Liver (tissue), 3 donors: ENCODE measurements around the gene ZNRF2.

Source experiments
- ATF3 ChIP-seq: IDR thresholded peaks from 2 replicates; pipeline ENCODE4 v1.6.1; 2016; ENCODE audit warnings: antibody characterized with exemption
- EGR1 ChIP-seq, 2 donors: IDR thresholded peaks; 2 replicates each; pipeline ENCODE4 v1.6.1; 2016 to 2018; ENCODE audit warnings: antibody characterized with exemption in 2 of 2, low read depth in 2 of 2
- FOXA1 ChIP-seq: IDR thresholded peaks from 2 replicates; pipeline ENCODE4 v1.6.1; 2016; ENCODE audit warnings: antibody characterized with exemption
- MAX ChIP-seq: IDR thresholded peaks from 2 replicates; pipeline ENCODE4 v1.6.1; 2016; ENCODE audit warnings: antibody characterized with exemption
- NR2F2 ChIP-seq: IDR thresholded peaks from 2 replicates; pipeline ENCODE4 v1.6.1; 2016; ENCODE audit warnings: antibody characterized with exemption
- RAD21 ChIP-seq, 2 donors: IDR thresholded peaks; 2 replicates each; pipeline ENCODE4 v1.6.1; 2016; ENCODE audit warnings: antibody characterized with exemption in 2 of 2, mild to moderate bottlenecking in 2 of 2
- SP1 ChIP-seq: IDR thresholded peaks from 2 replicates; pipeline ENCODE4 v1.6.1; 2018; ENCODE audit warnings: antibody characterized with exemption, mild to moderate bottlenecking
- TAF1 ChIP-seq: conservative IDR thresholded peaks from 2 replicates; pipeline ENCODE4 v1.6.1; 2016; ENCODE audit warnings: antibody characterized with exemption, mild to moderate bottlenecking
- YY1 ChIP-seq: IDR thresholded peaks from 2 replicates; pipeline ENCODE4 v1.6.1; 2016; ENCODE audit warnings: antibody characterized with exemption, mild to moderate bottlenecking
- TF ChIP-seq, protein P1 (sequence below): fragments of 150-350 bp; IDR thresholded peaks from 2 replicates; pipeline ENCODE4 v1.5.1; 2017; ENCODE audit warnings: improper control_type of control experiment, low read depth, low read length; ENCODE audit not compliant: missing input control
- TF ChIP-seq, protein P2 (sequence below): IDR thresholded peaks from 2 replicates; pipeline ENCODE4 v1.6.1; 2016; ENCODE audit warnings: antibody characterized with exemption, mild to moderate bottlenecking
- donor health status: healthy.
- donor health status: healthy.

DNA sequence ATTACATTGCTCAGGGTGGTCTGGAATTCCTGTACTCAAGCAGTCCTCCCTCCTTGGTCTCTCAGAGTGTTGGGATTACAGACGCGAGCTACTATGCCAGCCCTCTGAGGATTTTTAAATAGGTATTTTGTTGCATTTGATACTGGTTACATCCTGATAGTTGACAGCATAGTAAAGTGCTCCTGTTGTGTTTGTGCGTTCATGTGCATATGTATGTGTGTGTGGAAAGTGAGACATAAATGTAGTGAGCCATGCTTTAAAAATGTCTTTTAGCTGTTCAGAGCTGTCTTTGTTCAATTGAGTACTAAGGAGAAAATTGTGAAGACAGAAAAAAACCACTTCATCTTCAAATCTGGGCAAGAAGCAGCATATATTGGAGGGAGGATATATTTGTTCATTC lies 27.8 kb downstream of the ZNRF2 start:
- TF ChIP-seq ATF3 (no peak), SP1 (no peak), FOXA1 (no peak), EGR1 (IDR thresholded peaks at IDR 0.05; ENCODE audit: low read depth in 2 of 2) (no peak), NR2F2 (no peak), MAX (no peak), TAF1 (no peak), YY1 (no peak), RAD21 (IDR thresholded peaks at IDR 0.05) (no peak)
- TF ChIP-seq, protein P1, sequence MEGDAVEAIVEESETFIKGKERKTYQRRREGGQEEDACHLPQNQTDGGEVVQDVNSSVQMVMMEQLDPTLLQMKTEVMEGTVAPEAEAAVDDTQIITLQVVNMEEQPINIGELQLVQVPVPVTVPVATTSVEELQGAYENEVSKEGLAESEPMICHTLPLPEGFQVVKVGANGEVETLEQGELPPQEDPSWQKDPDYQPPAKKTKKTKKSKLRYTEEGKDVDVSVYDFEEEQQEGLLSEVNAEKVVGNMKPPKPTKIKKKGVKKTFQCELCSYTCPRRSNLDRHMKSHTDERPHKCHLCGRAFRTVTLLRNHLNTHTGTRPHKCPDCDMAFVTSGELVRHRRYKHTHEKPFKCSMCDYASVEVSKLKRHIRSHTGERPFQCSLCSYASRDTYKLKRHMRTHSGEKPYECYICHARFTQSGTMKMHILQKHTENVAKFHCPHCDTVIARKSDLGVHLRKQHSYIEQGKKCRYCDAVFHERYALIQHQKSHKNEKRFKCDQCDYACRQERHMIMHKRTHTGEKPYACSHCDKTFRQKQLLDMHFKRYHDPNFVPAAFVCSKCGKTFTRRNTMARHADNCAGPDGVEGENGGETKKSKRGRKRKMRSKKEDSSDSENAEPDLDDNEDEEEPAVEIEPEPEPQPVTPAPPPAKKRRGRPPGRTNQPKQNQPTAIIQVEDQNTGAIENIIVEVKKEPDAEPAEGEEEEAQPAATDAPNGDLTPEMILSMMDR: no peak
- TF ChIP-seq, protein P2, sequence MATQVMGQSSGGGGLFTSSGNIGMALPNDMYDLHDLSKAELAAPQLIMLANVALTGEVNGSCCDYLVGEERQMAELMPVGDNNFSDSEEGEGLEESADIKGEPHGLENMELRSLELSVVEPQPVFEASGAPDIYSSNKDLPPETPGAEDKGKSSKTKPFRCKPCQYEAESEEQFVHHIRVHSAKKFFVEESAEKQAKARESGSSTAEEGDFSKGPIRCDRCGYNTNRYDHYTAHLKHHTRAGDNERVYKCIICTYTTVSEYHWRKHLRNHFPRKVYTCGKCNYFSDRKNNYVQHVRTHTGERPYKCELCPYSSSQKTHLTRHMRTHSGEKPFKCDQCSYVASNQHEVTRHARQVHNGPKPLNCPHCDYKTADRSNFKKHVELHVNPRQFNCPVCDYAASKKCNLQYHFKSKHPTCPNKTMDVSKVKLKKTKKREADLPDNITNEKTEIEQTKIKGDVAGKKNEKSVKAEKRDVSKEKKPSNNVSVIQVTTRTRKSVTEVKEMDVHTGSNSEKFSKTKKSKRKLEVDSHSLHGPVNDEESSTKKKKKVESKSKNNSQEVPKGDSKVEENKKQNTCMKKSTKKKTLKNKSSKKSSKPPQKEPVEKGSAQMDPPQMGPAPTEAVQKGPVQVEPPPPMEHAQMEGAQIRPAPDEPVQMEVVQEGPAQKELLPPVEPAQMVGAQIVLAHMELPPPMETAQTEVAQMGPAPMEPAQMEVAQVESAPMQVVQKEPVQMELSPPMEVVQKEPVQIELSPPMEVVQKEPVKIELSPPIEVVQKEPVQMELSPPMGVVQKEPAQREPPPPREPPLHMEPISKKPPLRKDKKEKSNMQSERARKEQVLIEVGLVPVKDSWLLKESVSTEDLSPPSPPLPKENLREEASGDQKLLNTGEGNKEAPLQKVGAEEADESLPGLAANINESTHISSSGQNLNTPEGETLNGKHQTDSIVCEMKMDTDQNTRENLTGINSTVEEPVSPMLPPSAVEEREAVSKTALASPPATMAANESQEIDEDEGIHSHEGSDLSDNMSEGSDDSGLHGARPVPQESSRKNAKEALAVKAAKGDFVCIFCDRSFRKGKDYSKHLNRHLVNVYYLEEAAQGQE: no peak
